Gastroesophageal sphincter (tissue), 3 donors: ENCODE results near the gene NADK.

Experiments
- EP300 ChIP-seq: sonication (generic); formaldehyde crosslinking; IDR thresholded peaks from one replicate; pipeline ENCODE4 v1.6.1; 2017; ENCODE audit warnings: antibody characterized with exemption, mild to moderate bottlenecking
- POLR2A ChIP-seq, 2 donors: fragments of 450-650 bp; IDR thresholded peaks; one replicate each; pipeline ENCODE4 v1.6.1; 2017; ENCODE audit warnings: antibody characterized with exemption in 2 of 2, mild to moderate bottlenecking in 2 of 2, moderate library complexity in 1 of 2
- POLR2AphosphoS5 ChIP-seq: sonication (generic); formaldehyde crosslinking; IDR thresholded peaks from one replicate; pipeline ENCODE4 v1.6.1; 2017; ENCODE audit warnings: antibody characterized with exemption
- TF ChIP-seq, protein P1 (sequence below), 4 experiments: fragments of 200-600 bp in 2 of 4; fragments of 450-650 bp in 2 of 4; sonication (generic) in 1 of 4; IDR thresholded peaks; one replicate each; pipeline ENCODE4 v1.5.1; 2017 to 2019; ENCODE audit warnings: antibody characterized with exemption in 4 of 4, mild to moderate bottlenecking in 2 of 4, moderate library complexity in 2 of 4

DNA sequence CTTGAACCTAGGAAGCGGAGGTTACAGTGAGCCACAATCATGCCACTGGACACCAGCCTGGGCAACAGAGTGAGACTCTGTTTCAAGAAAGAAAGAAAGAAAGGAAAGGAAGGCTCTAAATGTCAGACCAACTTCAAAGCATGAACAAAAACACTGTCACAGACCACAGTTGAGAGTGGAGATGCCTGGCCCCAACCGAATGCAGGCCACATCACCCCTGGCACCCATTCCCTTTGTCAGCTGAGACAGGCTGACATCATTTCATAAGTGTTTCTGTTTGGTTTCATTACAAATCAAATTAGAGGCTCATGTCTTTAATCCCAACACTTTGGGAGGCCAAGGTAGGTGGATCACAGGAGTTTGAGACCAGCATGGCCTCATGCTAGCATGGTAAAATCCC, 28.6 kb upstream of the NADK start:
- no peak for TF ChIP-seq POLR2A (IDR thresholded peaks at IDR 0.05)
- TF ChIP-seq, protein P1, sequence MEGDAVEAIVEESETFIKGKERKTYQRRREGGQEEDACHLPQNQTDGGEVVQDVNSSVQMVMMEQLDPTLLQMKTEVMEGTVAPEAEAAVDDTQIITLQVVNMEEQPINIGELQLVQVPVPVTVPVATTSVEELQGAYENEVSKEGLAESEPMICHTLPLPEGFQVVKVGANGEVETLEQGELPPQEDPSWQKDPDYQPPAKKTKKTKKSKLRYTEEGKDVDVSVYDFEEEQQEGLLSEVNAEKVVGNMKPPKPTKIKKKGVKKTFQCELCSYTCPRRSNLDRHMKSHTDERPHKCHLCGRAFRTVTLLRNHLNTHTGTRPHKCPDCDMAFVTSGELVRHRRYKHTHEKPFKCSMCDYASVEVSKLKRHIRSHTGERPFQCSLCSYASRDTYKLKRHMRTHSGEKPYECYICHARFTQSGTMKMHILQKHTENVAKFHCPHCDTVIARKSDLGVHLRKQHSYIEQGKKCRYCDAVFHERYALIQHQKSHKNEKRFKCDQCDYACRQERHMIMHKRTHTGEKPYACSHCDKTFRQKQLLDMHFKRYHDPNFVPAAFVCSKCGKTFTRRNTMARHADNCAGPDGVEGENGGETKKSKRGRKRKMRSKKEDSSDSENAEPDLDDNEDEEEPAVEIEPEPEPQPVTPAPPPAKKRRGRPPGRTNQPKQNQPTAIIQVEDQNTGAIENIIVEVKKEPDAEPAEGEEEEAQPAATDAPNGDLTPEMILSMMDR (IDR thresholded peaks at IDR 0.05) = no peak
- no peak for TF ChIP-seq POLR2AphosphoS5
- no peak for TF ChIP-seq EP300
